Measurements from ENCODE around the gene UQCRC1. TPM values are rescaled to one million over a fixed set of nuclear protein-coding genes. Genes with fewer than 3 reads are reported as not detected.

The UQCRC1 gene
- total RNA-seq, 4 donors from 2014 or later, result 679 to 861 (median 720) TPM

GRCh38 chr3:48607519-48607918, 1.9 kb downstream of the UQCRC1 start:
- in situ Hi-C loops (cut with MboI; ENCODE audit: low sequenced_read_pairs in 4 of 4) (no loop called here), intact Hi-C loops (cut with DNase I; ENCODE audit: low total_unique reads) (loop anchor here (5.0 kb wide), 1 partner anchor 140 kb away; a partner anchor contains a TSS)
- DNase-seq, result no peak
- Histone ChIP-seq H3K27ac (peak overlapping the region in 3 of 4 donors; percentile 94 to 98 (median 96)), H3K9me3 (no peaks in the 10 kb centered on the region), H3K27me3 (no peaks in the 10 kb centered on the region), H3K4me1 (peaks cover 21% of the 10 kb centered on the region in 2 donors), H3K4me3 (no peak overlapping the region), H3K36me3 (peaks cover 0 to 58% of the 10 kb centered on the region in 2 donors)
- TF ChIP-seq POLR2A (IDR thresholded peaks at IDR 0.05), result no peak
- TF ChIP-seq, protein P1, sequence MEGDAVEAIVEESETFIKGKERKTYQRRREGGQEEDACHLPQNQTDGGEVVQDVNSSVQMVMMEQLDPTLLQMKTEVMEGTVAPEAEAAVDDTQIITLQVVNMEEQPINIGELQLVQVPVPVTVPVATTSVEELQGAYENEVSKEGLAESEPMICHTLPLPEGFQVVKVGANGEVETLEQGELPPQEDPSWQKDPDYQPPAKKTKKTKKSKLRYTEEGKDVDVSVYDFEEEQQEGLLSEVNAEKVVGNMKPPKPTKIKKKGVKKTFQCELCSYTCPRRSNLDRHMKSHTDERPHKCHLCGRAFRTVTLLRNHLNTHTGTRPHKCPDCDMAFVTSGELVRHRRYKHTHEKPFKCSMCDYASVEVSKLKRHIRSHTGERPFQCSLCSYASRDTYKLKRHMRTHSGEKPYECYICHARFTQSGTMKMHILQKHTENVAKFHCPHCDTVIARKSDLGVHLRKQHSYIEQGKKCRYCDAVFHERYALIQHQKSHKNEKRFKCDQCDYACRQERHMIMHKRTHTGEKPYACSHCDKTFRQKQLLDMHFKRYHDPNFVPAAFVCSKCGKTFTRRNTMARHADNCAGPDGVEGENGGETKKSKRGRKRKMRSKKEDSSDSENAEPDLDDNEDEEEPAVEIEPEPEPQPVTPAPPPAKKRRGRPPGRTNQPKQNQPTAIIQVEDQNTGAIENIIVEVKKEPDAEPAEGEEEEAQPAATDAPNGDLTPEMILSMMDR (IDR thresholded peaks at IDR 0.05 in 4 of 5, conservative IDR thresholded peaks at IDR 0.05 in 1 of 5), result no peak
- ATAC-seq, result no peak

- H3K27ac ChIP-seq, result peak overlapping the region; percentile 85 to 98 (median 92)
- TF ChIP-seq POLR2A (IDR thresholded peaks at IDR 0.05), result peak in 1 of 2 donors; percentile 33
- TF ChIP-seq, protein P1 (IDR thresholded peaks at IDR 0.05 in 4 of 5, conservative IDR thresholded peaks at IDR 0.05 in 1 of 5), result no peak
Observed at GRCh38 chr3:48601622-48601994, 7.8 kb downstream of the UQCRC1 start.

GRCh38 chr3:48600711-48601621, 8.5 kb downstream of the UQCRC1 start:
- no peaks in the 10 kb centered on the region for H3K9me3 ChIP-seq
- H3K27me3 ChIP-seq, result no peaks in the 10 kb centered on the region
- TF ChIP-seq POLR2A (IDR thresholded peaks at IDR 0.05), result no peak
- TF ChIP-seq, protein P1 (IDR thresholded peaks at IDR 0.05 in 4 of 5, conservative IDR thresholded peaks at IDR 0.05 in 1 of 5), result no peak
- ATAC-seq (peak in 1 of 2 donors; percentile 1), DNase-seq (no peak)
- no peak overlapping the region for H3K4me3 ChIP-seq
- intact Hi-C loops (cut with DNase I; ENCODE audit: low total_unique reads) (loop anchor here (1.0 kb wide), 1 partner anchor 41 kb away; no protein-coding TSS in a partner anchor), in situ Hi-C loops (cut with MboI; ENCODE audit: low sequenced_read_pairs in 4 of 4) (no loop called here)
- H3K36me3 ChIP-seq, result peaks cover 0 to 61% of the 10 kb centered on the region in 2 donors
- peak overlapping the region; percentile 85 to 98 (median 92) for H3K27ac ChIP-seq
- peaks cover 53 to 67% of the 10 kb centered on the region in 2 donors for H3K4me1 ChIP-seq

More at GRCh38 chr3:48601622-48601994, 7.8 kb downstream of the UQCRC1 start:
- Histone ChIP-seq H3K4me1 (peaks cover 51 to 60% of the 10 kb centered on the region in 2 donors), H3K9me3 (no peaks in the 10 kb centered on the region), H3K27me3 (no peaks in the 10 kb centered on the region), H3K4me3 (no peak overlapping the region), H3K36me3 (peaks cover 0 to 67% of the 10 kb centered on the region in 2 donors)
- ATAC-seq (peak; percentile 78 to 80), DNase-seq (peak; percentile 83 to 93)
- intact Hi-C loops (cut with DNase I; ENCODE audit: low total_unique reads) (loop anchor here (1.0 kb wide), 1 partner anchor 41 kb away; no protein-coding TSS in a partner anchor), in situ Hi-C loops (cut with MboI; ENCODE audit: low sequenced_read_pairs in 4 of 4) (no loop called here)

GRCh38 chr3:48599509-48600285, 9.7 kb downstream of the UQCRC1 start:
- in situ Hi-C loops (cut with MboI; ENCODE audit: low sequenced_read_pairs in 4 of 4), result no loop called here
- intact Hi-C loops (cut with DNase I; ENCODE audit: low total_unique reads), result no loop called here
- Histone ChIP-seq H3K9me3 (no peaks in the 10 kb centered on the region), H3K4me1 (peaks cover 66 to 70% of the 10 kb centered on the region in 2 donors), H3K4me3 (peak overlapping the region in 1 of 4 donors; percentile 33), H3K27me3 (no peaks in the 10 kb centered on the region), H3K36me3 (peaks cover 0 to 48% of the 10 kb centered on the region in 2 donors), H3K27ac (peak overlapping the region; percentile 85 to 98 (median 92))
- TF ChIP-seq, protein P1 (IDR thresholded peaks at IDR 0.05 in 4 of 5, conservative IDR thresholded peaks at IDR 0.05 in 1 of 5), result no peak
- no peak for TF ChIP-seq POLR2A (IDR thresholded peaks at IDR 0.05)
- DNase-seq, result peak; percentile 41 to 79
- ATAC-seq, result peak in 1 of 2 donors; percentile 5

Data from gastrocnemius medialis (tissue), 4 donors.